ES-I3 (cell line): ENCODE data around the gene KCTD2.
"Not testable (repeated sequence)": the region's sequence is repeated elsewhere in the genome, so short reads cannot be mapped to it uniquely, and the experiment has no call there.

Experiments used
- H3K36me3 ChIP-seq: 2 replicates; pipeline ENCODE4 v1.6.1; 2013; ENCODE audit warnings: mild to moderate bottlenecking, low read length, control low read depth, moderate library complexity; ENCODE audit not compliant: insufficient read depth
- H3K4me1 ChIP-seq: 2 replicates; pipeline ENCODE4 v1.6.1; 2013; ENCODE audit warnings: mild to moderate bottlenecking, control low read depth, low read length; ENCODE audit not compliant: insufficient read depth
- H3K9ac ChIP-seq: 2 replicates; pipeline ENCODE4 v1.6.1; 2013; ENCODE audit warnings: low read depth, mild to moderate bottlenecking, low read length, moderate library complexity
- H3K9me3 ChIP-seq: 2 replicates; pipeline ENCODE4 v1.6.1; 2013; ENCODE audit warnings: mild to moderate bottlenecking, low read length, moderate library complexity; ENCODE audit not compliant: control insufficient read depth, insufficient read depth

KCTD2 gene

DNA sequence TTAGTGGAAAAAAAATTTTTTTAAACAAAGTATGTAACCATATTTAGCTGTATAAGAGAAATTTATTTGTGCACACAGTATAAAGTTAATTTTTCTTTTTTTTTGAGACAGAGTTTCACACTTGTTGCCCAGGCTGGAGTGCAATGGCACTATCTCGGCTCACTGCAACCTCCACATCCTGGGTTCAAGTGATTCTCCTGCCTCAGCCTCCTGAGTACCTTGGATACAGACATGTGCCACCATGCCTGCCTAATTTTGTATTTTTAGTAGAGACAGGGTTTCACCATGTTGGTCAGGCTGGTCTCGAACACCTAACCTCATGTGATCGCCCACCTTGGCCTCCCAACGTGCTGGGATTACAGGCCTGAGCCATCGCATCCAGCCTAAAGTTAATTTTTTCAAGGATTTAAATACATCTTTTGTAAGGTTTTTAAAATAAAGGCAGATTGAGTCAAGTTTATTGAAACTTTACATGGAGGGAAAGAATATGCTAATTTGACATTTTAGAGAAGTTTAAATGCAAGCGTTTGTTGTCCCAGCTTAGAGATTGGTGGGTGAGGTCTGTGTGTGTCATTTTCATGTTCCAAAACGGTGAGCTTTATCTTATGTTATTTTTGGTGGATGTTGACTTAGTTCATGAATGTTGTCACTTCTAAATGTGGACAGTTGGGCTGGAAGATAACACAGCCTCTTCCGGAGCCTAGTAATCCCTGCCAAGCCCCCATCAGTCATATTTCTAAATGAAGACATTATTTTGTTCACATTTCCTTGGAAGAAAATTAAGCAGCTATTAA, 24.6 kb downstream of the KCTD2 start:
- H3K9ac ChIP-seq, H3K4me1 ChIP-seq, H3K9me3 ChIP-seq, H3K36me3 ChIP-seq: not testable (repeated sequence)

DNA sequence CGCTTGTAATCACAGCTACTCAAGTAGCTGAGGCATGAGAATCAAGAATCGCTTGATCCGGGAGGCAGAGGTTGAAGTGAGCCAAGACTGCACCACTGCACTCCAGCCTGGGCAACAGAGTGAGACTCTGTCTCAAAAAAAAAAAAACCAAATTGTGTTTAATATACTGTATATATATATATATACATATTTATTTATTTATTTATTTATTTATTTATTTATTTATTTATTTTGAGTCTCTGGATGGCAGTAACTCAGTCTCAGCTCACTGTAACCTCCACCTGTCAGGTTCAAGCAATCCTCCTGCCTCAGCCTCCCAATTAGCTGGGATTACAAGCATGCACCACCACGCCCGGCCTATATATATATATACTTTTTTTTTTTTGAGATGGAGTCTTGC, 25.9 kb downstream of the KCTD2 start:
- not testable (repeated sequence) for H3K36me3 ChIP-seq, H3K4me1 ChIP-seq, H3K9ac ChIP-seq, H3K9me3 ChIP-seq

DNA sequence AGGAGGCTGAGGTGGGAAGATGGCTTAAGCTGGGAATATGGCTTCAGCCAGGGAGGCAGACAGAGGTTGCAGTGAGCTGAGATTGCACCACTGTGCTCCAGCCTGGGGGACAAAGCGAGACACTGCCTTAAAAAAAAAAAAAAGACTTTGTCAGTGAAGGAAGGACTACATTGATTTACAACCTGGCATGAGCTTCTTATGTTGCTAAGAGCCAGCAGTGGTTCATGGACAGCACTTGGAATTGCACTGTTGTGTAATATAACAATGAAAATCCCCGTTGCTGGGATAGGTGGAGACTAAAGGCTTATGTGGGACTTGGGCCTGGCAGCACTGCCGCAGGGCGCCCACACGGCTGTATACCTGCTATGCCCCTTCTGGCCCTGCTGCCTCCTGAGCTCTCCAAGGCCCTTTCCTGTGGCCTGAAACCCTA, 26.6 kb downstream of the KCTD2 start:
- Histone ChIP-seq H3K9ac (no peak overlapping the region), H3K36me3 (no peaks in the 10 kb centered on the region), H3K4me1 (peaks cover 7% of the 10 kb centered on the region), H3K9me3 (no peaks in the 10 kb centered on the region)

DNA sequence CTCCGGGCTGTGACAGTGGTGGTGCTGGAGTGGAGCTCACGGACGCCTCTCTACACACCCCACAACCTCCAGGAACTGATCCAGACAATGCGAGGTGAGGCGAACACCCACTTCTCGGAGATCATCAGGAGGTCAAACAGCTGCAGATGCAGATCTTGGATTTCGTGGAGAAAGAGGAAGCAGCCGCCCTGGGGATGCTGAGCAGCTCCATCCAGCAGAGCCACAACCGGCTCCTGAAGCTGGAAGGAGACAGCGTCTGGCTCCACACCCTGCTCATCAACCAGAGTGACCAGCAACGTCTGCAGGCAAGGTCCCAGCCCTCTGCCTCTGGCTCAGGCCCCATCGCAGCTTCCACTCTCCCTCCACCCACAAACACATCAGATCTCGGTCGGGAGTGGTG, 27.5 kb downstream of the KCTD2 start:
- Histone ChIP-seq H3K4me1 (peaks cover 14% of the 10 kb centered on the region), H3K9me3 (no peaks in the 10 kb centered on the region)

DNA sequence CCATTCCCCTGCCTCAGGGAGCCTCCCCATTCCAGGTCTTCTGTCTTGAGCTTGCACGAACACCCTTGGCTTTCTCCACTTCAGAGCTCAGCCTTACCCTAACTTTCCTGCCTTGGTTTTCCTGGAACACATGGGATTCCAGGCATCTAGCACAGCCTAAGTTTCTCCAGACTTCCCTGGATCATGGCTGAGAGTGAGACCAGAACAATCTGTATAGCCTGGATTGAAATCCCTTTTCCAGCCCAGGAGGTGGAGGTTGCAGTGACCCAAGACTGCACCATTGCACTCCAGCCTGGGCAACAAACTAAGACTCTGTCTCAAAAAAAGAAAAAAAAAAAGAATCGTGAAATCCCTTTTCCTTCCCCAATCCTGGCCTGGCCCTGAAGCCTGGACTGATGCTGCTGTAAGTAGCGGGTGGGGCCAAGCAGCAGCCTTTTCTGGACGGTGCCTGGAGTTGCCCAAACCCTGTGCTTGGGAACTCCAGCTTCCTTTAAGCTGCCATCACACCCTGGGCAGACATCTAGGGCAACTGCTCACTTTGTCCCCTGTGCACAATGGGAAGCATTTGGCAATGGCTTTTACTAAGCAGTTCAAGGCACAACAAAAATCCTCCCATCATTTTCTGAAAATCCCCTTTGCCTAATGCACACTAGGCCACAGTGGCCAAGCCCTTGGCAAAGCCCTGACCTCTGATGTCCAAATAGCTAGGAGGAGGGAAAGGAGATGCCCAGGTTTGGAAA, 28.7 kb downstream of the KCTD2 start:
- Histone ChIP-seq H3K36me3 (no peaks in the 10 kb centered on the region), H3K4me1 (peaks cover 14% of the 10 kb centered on the region), H3K9ac (no peak overlapping the region), H3K9me3 (no peaks in the 10 kb centered on the region)

More for the DNA sequence above, 27.5 kb downstream of the KCTD2 start:
- no peaks in the 10 kb centered on the region for H3K36me3 ChIP-seq
- no peak overlapping the region for H3K9ac ChIP-seq

DNA sequence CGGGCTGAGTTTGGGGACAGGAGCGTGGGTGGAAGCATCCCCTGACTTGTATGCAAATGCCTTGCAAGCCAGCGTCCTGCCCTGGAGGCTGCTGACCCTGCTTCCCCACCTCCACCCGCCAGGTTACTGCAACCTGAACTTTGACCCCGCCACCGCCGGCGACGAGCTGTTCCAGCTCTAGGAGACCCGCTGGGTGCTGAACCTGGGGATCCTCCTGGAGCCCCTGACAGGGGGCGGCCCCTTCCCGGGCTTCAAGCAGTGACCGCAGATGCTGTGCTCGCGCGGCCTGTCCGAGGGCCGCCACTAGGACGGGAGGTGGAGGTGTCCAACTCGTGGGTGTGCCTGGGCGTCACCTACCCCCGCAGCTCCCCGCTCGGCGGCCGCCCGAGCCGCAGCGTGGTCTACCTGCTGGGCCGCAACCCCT, 30.1 kb downstream of the KCTD2 start:
- Histone ChIP-seq H3K36me3 (no peaks in the 10 kb centered on the region), H3K9me3 (no peaks in the 10 kb centered on the region), H3K9ac (no peak overlapping the region), H3K4me1 (peaks cover 15% of the 10 kb centered on the region)

DNA sequence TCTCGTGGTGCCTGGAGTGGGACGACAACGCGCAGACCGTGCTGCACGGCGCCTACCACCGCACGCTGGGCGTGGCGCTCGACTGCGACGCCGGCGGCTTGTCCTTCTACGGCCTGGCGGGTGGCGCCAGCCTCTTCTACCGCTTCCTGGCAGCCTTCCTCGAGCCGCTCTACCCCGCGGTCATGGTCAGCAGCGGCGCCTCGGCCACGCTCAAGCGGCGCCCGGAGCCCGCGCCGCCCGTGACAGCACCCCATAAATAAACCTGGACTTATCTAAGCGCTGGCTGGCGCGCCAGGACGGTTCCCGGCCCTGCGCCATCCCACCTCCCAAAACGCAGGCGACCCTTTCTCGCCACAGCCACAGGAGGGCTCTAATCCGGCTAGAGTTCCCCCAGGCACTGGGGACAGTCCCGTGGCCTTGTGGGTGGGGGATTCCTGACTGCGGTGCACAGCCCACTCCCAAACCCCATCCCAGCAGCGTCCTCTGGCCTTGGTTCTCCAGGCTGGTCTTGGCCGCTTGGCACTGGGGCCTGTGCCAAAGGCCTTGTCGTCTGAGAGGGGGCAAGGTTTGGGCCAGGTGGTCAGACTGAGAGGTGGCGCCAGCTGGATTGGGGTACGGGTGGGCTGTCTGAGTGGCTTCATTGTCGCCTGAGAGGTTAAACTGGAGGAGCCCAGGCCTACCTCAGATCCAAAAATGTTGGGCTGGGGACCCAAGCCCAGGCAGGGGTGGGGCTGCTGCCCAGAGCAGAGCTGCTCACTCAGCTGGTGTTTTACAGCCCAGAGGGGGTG, 30.7 kb downstream of the KCTD2 start:
- H3K9ac ChIP-seq = no peak overlapping the region
- H3K9me3 ChIP-seq = no peaks in the 10 kb centered on the region
- H3K36me3 ChIP-seq = no peaks in the 10 kb centered on the region
- H3K4me1 ChIP-seq = peaks cover 21% of the 10 kb centered on the region

DNA sequence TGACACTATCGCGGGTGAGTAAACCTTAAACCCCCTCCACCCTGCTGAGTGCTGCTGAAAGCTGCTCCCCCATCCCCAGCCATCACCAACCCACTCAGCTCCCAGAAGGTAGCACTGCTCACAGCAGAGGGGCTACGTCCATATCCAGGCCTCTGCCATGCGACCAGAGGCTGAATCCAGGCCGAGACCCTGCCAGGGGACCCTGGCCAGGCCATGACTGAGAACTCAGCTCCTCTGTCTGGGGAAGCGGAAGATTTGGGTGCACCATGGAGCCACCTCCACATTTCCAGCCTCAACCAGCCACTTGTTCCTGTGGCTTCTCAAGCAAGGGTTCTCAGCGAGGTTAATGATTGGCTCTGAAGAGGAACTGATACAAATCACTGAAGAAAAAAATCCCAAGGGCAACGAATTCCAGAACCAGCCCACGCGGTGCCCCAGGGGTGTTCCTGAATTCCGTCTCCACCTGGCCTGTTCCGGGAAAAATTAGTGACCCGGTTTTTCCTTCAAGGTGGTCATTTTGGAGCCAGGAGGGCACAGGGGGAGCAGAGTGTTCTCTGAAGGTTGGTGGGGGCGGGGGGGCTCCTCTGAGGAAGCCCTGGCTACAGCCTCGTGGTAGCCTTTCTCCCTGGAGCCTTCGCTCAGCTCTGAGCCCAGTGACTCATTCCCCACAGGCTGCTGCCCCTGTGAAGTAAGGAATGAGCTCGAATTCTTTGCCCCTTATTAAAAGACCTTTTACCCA, 31.4 kb downstream of the KCTD2 start:
- H3K36me3 ChIP-seq = no peaks in the 10 kb centered on the region
- H3K4me1 ChIP-seq = peaks cover 23% of the 10 kb centered on the region
- no peaks in the 10 kb centered on the region for H3K9me3 ChIP-seq
- H3K9ac ChIP-seq = no peak overlapping the region

DNA sequence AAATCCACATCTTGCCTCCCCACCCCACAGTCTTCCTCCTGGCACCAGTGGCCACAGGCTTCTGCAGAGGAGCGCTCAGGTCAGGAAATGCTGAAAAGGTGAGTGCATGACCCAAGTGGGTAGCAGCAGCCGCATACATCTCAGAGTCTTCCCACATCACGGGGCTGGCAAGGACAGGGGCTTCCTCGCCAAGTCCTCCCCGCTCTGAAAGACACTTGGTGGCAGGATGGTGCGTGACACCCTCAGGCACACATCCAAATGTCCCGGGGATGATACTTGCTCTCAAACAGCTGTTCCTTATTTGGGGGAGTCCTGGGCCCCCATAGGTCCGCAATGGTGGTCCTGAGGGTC, 32.0 kb downstream of the KCTD2 start:
- H3K36me3 ChIP-seq = no peaks in the 10 kb centered on the region
- H3K9ac ChIP-seq = no peak overlapping the region
- peaks cover 28% of the 10 kb centered on the region for H3K4me1 ChIP-seq
- H3K9me3 ChIP-seq = no peaks in the 10 kb centered on the region

DNA sequence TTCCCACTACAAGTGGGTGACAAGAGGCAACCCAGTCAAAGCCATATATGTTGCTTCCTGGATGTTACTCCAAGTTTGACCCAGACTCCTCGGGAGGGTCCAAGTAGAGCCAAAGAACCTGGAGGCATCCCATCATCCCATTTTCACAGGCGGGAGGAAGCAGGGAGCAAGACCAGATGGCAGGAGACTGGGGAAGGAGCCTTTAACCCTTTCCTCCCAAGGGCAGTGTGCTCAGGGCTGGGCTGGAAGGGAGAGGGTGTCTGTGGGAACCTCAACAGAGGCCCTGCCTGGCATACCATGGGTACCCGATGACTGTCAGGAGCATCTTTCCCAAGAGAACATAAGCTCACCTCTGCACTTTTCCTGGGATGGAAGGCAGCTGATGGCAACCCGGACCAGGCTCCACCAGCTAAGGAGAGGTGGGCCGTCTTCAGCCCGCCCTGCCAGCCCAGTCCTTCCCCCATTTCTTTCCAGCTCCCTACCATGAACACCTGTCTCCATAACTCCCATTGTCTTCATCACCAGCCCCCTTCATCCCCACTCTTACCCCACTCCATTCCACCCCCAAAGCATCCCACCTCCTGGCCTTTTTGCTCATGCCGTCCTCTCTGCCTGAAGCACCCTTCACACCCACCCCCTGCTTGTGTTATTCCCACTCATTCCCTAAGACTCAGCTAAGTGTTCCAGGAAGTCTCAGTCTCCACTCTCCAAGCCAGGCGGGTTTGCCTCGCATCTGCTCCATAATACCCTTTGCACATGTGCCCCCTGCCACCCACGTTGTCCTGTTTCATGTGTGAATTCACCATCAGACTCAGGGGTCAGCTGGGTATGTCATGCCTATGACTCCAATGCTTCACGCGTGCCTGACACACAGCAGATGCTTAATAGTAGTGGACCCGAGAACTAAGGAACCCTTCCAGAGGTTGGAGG, 34.9 kb downstream of the KCTD2 start:
- no peaks in the 10 kb centered on the region for H3K9me3 ChIP-seq
- H3K4me1 ChIP-seq = peaks cover 42% of the 10 kb centered on the region
- no peak overlapping the region for H3K9ac ChIP-seq
- H3K36me3 ChIP-seq = no peaks in the 10 kb centered on the region

DNA sequence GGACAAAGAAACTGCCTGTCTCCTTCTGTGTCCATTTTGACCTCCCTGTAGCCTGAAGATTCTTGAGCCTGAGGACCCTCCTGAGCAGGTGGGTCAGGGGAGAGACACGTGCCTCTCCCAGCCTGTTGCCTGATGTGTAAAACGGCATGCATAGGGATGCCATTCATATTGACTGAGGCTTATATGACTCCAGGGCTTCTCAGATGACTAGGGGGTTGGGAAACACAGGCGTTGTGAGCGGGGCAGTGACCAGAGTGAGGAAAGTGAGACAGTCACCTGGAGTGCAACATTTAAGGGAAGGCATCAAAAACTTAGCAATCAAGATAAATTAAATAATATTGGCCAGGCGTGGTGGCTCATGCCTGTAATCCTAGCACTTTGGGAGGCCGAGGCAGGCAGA, 35.7 kb downstream of the KCTD2 start:
- Histone ChIP-seq H3K4me1 (peaks cover 42% of the 10 kb centered on the region), H3K9me3 (no peaks in the 10 kb centered on the region), H3K36me3 (no peaks in the 10 kb centered on the region), H3K9ac (no peak overlapping the region)

DNA sequence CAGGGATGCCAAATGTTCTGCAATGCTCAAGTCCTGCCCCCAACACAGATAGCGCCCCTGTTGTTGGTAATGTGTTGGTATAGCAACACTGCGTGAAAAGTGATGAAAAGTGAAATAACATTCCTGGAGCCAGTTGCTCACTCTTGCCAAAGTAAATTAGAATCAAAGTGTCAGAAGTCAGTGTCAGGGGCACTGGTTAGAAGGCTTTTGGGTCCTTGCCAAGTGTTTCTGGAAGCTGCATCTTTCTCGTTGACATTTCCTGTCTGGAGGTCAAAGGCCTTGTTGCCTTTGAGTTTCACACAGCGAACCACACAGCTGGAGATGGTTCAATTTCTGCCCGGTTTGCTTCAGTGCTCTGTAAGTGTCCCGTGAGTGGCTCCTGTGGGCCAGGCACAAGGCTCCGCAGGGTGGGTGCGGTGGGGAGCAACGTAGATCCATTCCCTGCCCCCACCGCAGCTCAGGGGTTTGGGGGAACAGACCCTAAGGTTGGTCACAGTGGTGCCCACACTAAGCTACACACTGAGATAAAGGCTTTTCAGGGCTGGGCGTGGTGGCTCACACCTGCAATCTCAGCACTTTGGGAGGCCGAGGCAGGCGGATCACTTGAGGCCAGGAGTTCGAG, 37.1 kb downstream of the KCTD2 start:
- Histone ChIP-seq H3K9me3 (no peaks in the 10 kb centered on the region), H3K36me3 (no peaks in the 10 kb centered on the region), H3K9ac (no peak overlapping the region), H3K4me1 (peaks cover 38% of the 10 kb centered on the region)
